Stomach (tissue), 9 donors: ENCODE results near the gene CHCHD3. TPM values are rescaled to one million over a fixed set of nuclear protein-coding genes. Genes with fewer than 3 reads are reported as not detected.
A peak's percentile ranks its signal among the peaks of the same experiment; 100 is the strongest.

Experiments used
- DNase-seq, 2 donors: peaks; one replicate each; pipeline versions ENCODE4 v3.0.0 to v3.0.0-alpha.2; 2013 to 2019
- H3K27ac ChIP-seq, 5 donors: fragments of 200-600 bp in 4 of 5; sonication (generic) in 4 of 5; one replicate each; pipeline ENCODE4 v1.5.1; 2013 to 2019; ENCODE audit warnings: mild to moderate bottlenecking in 1 of 5, moderate library complexity in 1 of 5
- H3K27me3 ChIP-seq, 3 donors: fragments of 200-600 bp; sonication (generic); one replicate each; pipeline ENCODE4 v1.5.1; 2017 to 2019; ENCODE audit warnings: mixed run types in 1 of 3
- H3K36me3 ChIP-seq, 4 donors: fragments of 200-600 bp; sonication (generic); 1 replicate in 3 of 4; 2 replicates in 1 of 4; pipeline ENCODE4 v1.5.1; 2016 to 2019
- H3K4me1 ChIP-seq, 4 donors: fragments of 200-600 bp; sonication (generic); one replicate each; pipeline ENCODE4 v1.5.1; 2016 to 2019
- H3K4me3 ChIP-seq, 4 donors: fragments of 200-600 bp; sonication (generic) in 3 of 4; one replicate each; pipeline ENCODE4 v1.5.1; 2016 to 2019; ENCODE audit warnings: mild to moderate bottlenecking in 1 of 4
- H3K9me3 ChIP-seq, 4 donors: fragments of 200-600 bp; sonication (generic); one replicate each; pipeline ENCODE4 v1.5.1; 2016 to 2019
- CTCF ChIP-seq, 7 experiments: fragments of 450-650 bp in 4 of 7; fragments of 200-600 bp in 3 of 7; sonication (generic) in 3 of 7; IDR thresholded peaks; one replicate each; pipeline ENCODE4 v1.5.1; 2016 to 2019; ENCODE audit warnings: antibody characterized with exemption in 7 of 7, control low read depth in 2 of 7, mild to moderate bottlenecking in 1 of 7
- EP300 ChIP-seq: sonication (generic); formaldehyde crosslinking; IDR thresholded peaks from one replicate; pipeline ENCODE4 v1.6.1; 2017; ENCODE audit warnings: antibody characterized with exemption
- POLR2A ChIP-seq, 4 donors: fragments of 450-650 bp; IDR thresholded peaks; one replicate each; pipeline ENCODE4 v1.6.1; 2016; ENCODE audit warnings: antibody characterized with exemption in 4 of 4, control low read depth in 2 of 4, mild to moderate bottlenecking in 1 of 4, moderate library complexity in 1 of 4
- POLR2AphosphoS5 ChIP-seq, 3 donors: sonication (generic); formaldehyde crosslinking; IDR thresholded peaks; one replicate each; pipeline ENCODE4 v1.6.1; 2016; ENCODE audit warnings: antibody characterized with exemption in 3 of 3
- WGBS, 5 donors: extraction: QIAGEN DNeasy Blood & Tissue Kit in 3 of 5; methylation state at CpG; one replicate each; pipeline versions ENCODE4 v1.1.5 to v1.1.7; 2013 to 2018; 5-methylcytosine and 5-hydroxymethylcytosine counted together
- intact Hi-C: fragments of 100-400 bp; cut with DNase I; formaldehyde crosslinking; loops from one replicate; pipeline ENCODE4 v1.15.1; 2023; ENCODE audit warnings: low total_unique reads
- polyA plus RNA-seq, 3 donors: library from polyadenylated mRNA; stranded (reverse); fragments of 200-250 nt; gene quantifications; one replicate each; pipeline ENCODE4 v1.2.3, GENCODE V29; 2013
- total RNA-seq, 5 donors: library from RNA; depleted of rRNA; stranded (reverse); fragments of >200 nt; gene quantifications; one replicate each; pipeline versions ENCODE4 v1.1.0 to v1.2.3, GENCODE V29; 2014 to 2016
- donor health status: healthy with polysubstance abuse.
- donor health status: Bipolar disorder and iron deficiency.
- donor health status: healthy.

The CHCHD3 gene
- total and polyA plus RNA-seq, 8 donors, result 5.8 to 90.9 (median 39.9) TPM

GRCh38 chr7:132964876-132965275, 117.0 kb downstream of the CHCHD3 start:
- Histone ChIP-seq H3K27me3 (no peaks in the 10 kb centered on the region), H3K27ac (no peak overlapping the region), H3K4me3 (no peak overlapping the region), H3K36me3 (no peaks in the 10 kb centered on the region), H3K9me3 (no peaks in the 10 kb centered on the region), H3K4me1 (peaks cover 0 to 4% (median 0%) of the 10 kb centered on the region in 4 donors)
- 76 to 89% (median 85%) methylated on average over 6 of the region's 6 CpGs for WGBS, 5 donors
- intact Hi-C loops, result no loop called here
- TF ChIP-seq POLR2AphosphoS5 (IDR thresholded peaks at IDR 0.05) (no peak), POLR2A (IDR thresholded peaks at IDR 0.05) (no peak), CTCF (IDR thresholded peaks at IDR 0.05) (no peak), EP300 (no peak)
- DNase-seq, result peak in 1 of 2 donors; percentile 10

GRCh38 chr7:132959891-132960290, 122.0 kb downstream of the CHCHD3 start:
- H3K36me3 ChIP-seq, result no peaks in the 10 kb centered on the region
- 90 to 97% (median 94%) methylated on average over 6 of the region's 6 CpGs for WGBS, 5 donors
- no peak for DNase-seq
- no peaks in the 10 kb centered on the region for H3K27me3 ChIP-seq
- no peak for TF ChIP-seq POLR2A (IDR thresholded peaks at IDR 0.05)
- no peaks in the 10 kb centered on the region for H3K4me1 ChIP-seq
- H3K27ac ChIP-seq, result no peak overlapping the region
- intact Hi-C loops, result no loop called here
- H3K4me3 ChIP-seq, result no peak overlapping the region
- no peaks in the 10 kb centered on the region for H3K9me3 ChIP-seq

GRCh38 chr7:132956556-132956955, 125.3 kb downstream of the CHCHD3 start:
- no peak for DNase-seq
- WGBS, 5 donors, result 63 to 82% (median 73%) methylated on average over 2 of the region's 2 CpGs
- TF ChIP-seq EP300 (no peak), POLR2AphosphoS5 (IDR thresholded peaks at IDR 0.05) (no peak), CTCF (IDR thresholded peaks at IDR 0.05) (no peak), POLR2A (IDR thresholded peaks at IDR 0.05) (no peak)

GRCh38 chr7:132953468-132953867, 128.4 kb downstream of the CHCHD3 start:
- 89 to 98% (median 93%) methylated on average over 2 of the region's 2 CpGs for WGBS, 5 donors
- TF ChIP-seq EP300, result no peak
- no peak for TF ChIP-seq POLR2A (IDR thresholded peaks at IDR 0.05)
- TF ChIP-seq POLR2AphosphoS5 (IDR thresholded peaks at IDR 0.05), result no peak
- TF ChIP-seq CTCF (IDR thresholded peaks at IDR 0.05), result no peak
- no peaks in the 10 kb centered on the region for H3K4me1 ChIP-seq
- DNase-seq, result no peak
- H3K27ac ChIP-seq, result no peak overlapping the region
- intact Hi-C loops, result no loop called here
- H3K36me3 ChIP-seq, result no peaks in the 10 kb centered on the region
- H3K9me3 ChIP-seq, result no peaks in the 10 kb centered on the region
- H3K4me3 ChIP-seq, result no peak overlapping the region
- H3K27me3 ChIP-seq, result no peaks in the 10 kb centered on the region

More at GRCh38 chr7:132956556-132956955, 125.3 kb downstream of the CHCHD3 start:
- intact Hi-C loops, result no loop called here
- no peak overlapping the region for H3K27ac ChIP-seq
- H3K4me3 ChIP-seq, result no peak overlapping the region
- no peaks in the 10 kb centered on the region for H3K9me3 ChIP-seq
- H3K4me1 ChIP-seq, result no peaks in the 10 kb centered on the region
- H3K27me3 ChIP-seq, result no peaks in the 10 kb centered on the region
- no peaks in the 10 kb centered on the region for H3K36me3 ChIP-seq

GRCh38 chr7:132950725-132951124, 131.2 kb downstream of the CHCHD3 start:
- no peaks in the 10 kb centered on the region for H3K36me3 ChIP-seq
- no peak overlapping the region for H3K4me3 ChIP-seq
- intact Hi-C loops, result no loop called here
- no peaks in the 10 kb centered on the region for H3K9me3 ChIP-seq
- H3K4me1 ChIP-seq, result no peaks in the 10 kb centered on the region
- H3K27me3 ChIP-seq, result no peaks in the 10 kb centered on the region
- 83 to 100% (median 92%) methylated on average over 1 of the region's 1 CpG for WGBS, 5 donors
- TF ChIP-seq POLR2A (IDR thresholded peaks at IDR 0.05), result no peak
- no peak for TF ChIP-seq EP300
- no peak for TF ChIP-seq CTCF (IDR thresholded peaks at IDR 0.05)
- no peak for TF ChIP-seq POLR2AphosphoS5 (IDR thresholded peaks at IDR 0.05)
- H3K27ac ChIP-seq, result no peak overlapping the region
- no peak for DNase-seq
